ENCODE data around the gene EPB41L5.
"Not testable (repeated sequence)": the region's sequence is repeated elsewhere in the genome, so short reads cannot be mapped to it uniquely, and the experiment has no call there.

Gene EPB41L5

DNA sequence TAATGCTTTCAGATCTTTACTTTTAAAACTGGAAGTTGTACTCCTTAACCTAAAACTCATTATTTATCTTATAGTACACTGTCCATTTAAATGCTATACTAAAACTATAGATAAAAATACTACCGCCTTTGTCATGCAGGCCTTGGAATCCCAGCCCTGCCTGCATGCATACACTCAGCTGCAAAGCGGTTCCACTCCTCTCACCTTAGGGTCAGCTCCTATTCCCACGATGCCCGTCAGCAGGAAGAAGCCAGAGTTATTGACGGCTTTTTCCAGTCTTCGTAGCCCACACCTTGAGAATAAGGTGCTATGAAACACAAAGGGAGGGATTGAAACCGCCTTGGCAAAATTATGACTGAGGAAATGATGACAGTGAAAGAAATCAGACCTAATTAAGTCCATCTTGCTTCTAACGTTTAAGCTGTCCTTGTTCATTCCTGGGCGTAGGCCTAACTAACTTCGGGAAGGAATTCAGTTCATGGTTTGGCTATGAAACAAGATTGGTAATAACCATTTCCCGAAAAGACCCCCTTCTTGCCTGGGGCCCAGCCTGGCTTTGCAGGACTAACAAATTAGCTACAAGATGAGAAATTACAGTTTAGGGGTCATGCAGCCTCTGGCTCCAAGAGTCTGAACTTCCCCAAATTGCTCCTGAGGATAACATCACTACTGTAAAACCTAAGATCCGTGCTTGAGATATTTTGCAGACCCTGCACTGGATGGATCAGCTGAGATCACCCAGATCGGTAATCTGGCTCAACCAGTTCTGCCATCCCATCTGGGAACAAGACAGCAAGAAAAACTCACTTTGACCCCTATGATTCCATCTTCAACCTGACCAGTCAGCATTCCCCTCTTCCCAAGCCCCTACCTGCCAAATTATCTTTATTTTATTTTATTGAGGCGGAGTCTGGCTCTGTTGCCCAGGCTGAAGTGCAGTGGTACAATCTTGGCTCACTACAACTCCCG is 17.1 kb downstream of the EPB41L5 start:
- DNase-seq (ENCODE audit: low read depth in 2 of 2), result no peak

DNA sequence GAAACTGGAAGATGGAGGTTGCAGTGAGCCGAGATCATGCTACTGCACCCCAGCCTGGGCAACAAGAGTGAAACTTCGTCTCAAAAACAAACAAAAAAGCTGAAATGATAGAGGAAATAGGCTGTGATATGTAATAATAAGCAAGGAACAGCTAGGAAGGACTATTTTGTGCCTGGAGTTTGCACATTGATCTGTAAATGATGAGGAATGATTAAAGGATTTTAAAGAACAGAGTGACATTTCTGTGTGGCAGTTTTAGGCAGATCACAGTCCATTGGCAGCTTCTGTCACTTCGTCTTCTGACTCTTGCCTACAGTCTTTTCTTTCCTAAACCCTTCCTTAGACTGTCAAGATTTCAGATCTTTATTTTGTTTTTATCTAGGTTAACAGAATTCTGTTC is 19.4 kb downstream of the EPB41L5 start:
- no peak for DNase-seq (ENCODE audit: low read depth in 2 of 2)

DNA sequence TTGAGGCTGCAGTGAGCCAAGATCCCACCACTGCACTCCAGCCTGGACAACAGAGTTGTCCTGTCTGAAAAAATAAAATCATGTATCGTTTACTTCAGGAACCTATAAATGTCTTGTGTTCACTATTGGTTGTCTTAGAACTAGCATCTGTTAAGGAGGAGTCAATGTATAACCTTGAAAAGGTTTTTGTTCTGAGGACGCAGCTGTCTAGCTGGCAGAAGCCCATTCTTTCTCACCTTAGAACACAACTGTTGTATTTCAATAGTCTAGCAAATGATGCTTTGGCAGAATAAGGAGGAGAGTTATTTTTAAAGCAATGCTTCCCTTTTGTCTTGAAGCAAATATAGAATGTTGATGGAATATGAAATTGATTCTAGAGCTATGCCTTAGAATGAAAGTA is 21.1 kb downstream of the EPB41L5 start:
- DNase-seq (ENCODE audit: low read depth in 2 of 2), result no peak

DNA sequence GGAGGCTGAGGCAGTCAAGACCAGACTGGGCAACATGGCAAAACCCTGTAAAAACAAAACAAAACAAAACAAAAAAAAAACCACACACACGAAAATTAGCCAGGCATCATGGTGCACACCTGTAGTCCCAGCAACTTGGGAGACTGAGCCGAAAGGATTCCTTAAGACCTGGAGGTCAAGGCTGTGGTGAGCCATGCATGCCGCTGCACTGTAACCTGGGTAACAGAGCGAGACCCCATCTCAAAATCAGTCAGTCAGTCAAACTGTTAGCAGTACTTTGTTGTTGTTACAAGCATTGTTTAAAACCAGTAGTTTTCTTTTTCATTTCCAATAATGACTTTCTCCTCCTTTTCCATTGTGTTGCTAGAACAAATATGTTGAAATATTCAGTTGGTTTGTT is 21.7 kb downstream of the EPB41L5 start:
- DNase-seq (ENCODE audit: low read depth in 2 of 2), result no peak

DNA sequence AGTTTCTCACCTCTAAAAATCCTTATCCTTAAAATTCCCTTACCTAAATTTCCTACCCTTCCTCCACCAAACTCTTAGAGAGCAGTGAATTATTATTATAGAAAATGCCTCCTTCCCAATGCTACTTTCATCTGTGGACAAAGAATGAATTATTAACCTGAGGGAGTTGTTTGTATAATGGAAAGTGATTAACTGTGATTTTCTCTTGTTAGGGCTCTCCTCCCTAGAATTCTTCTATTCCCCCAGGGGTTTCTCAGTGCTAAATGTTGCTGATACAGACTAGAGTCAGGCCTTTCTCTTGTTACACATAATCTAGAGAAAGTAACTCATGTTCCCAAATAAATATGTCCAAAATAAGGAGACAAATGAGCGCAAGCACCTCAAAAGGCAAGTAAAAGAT is 23.3 kb downstream of the EPB41L5 start:
- DNase-seq (ENCODE audit: low read depth in 2 of 2), result no peak

DNA sequence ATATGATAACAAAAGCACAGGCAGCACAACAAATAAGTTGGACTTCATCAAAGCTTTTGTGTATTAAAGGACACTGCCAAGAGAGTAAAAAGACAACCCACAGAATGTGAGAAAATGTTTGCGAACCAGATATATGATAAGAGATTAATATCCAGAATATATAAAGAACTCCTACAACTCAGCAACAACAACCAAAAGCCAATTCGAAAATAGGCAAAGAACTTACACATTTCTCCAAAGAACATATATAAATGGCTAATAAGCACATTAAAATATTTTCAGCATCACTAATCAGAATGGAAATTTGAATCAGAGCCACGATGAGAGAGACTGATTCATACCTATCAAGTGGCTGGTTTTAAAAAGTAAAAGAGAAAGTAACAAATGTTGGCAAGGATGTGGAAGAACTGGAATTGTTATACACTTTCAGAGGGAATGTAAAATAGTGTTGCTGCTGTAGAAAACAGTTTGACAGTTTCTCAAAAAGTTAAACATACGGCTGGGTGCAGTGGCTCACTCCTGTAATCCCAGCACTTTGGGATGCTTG is 25.2 kb downstream of the EPB41L5 start:
- no peak for DNase-seq (ENCODE audit: low read depth in 2 of 2)

DNA sequence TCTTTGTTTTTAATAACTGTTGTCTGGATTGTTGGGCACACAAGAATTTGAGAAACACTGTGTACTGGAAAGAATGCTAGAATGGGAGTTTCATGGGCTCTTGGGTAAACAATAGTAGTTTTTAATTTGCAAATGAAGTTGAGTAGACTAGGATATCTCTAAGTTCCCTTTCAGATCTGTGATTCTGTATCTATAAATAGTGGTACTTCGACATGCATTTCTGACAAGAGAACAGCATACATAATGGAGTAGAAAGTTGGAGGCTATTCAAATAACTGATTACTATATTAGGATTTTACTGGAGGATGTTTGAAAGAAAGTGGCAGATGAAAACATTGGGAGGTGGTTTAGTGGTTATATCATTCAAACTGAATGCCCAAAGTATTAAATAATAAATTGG is 29.5 kb downstream of the EPB41L5 start:
- no peak for DNase-seq (ENCODE audit: low read depth in 2 of 2)

DNA sequence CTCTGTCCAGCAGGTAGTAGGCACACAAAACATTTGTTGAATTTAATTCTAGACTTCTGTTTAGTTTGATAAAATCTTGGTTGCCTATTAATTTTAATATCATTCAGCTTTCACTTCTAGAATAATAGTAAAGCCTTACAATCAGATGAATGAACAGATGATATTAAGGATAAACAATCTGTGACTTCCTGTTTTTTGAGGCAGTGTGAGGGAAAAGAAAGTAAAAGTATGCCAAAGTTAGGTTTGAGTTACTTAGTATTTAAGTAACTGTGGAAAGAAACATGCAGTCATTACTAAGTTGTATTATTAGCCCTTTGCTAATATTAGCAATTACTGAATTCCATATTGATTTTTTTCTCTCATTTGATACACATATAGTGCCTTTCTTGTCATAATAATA is 31.5 kb downstream of the EPB41L5 start:
- DNase-seq (ENCODE audit: low read depth in 2 of 2), result no peak

DNA sequence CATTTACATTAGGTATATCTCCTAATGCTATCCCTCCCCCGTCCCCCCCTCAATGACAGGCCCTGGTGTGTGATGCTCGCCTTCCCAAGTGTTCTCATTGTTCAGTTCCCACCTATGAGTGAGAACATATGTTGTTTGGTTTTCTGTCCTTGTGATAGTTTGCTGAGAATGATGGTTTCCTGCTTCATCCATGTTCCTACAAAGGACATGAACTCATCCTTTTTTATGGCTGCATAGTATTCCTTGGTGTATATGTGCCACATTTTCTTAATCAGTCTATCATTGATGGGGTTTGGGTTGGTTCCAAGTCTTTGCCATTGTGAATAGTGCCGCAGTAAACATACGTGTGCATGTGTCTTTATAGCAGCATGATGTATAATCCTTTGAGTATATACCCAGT is 32.9 kb downstream of the EPB41L5 start:
- DNase-seq (ENCODE audit: low read depth in 2 of 2), result not testable (repeated sequence)

DNA sequence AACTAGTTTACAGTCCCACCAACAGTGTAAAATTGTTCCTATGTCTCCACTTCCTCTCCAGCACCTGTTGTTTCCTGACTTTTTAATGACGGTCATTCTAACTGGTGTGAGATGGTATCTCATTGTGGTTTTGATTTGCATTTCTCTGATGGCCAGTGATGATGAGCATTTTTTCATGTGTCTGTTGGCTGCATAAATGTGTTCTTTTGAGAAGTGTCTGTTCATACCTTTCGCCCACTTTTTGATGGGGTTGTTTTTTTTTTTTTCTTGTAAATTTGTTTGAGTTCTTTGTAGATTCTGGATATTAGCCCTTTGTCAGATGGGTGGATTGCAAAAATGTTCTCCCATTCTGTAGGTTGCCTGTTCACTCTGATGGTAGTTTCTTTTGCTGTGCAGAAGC is 33.4 kb downstream of the EPB41L5 start:
- not testable (repeated sequence) for DNase-seq (ENCODE audit: low read depth in 2 of 2)

DNA sequence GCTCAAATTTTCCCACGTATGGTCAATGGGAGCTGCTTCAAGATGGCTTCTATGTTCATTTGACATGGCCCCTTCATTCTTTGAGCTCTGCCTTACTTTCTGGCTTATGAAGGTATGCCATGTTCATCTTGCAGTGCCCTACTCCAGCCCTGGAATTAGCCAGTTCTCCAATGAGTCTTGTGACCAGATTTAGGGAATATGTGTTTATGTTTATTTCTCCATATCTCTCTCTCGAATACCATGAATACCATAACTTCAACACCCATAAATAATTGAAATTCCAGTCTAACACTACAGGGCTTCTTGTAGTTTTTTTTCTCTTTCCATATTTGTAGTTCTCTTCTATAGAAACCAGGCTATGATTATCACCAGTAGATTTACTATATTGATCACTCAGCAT is 39.7 kb downstream of the EPB41L5 start:
- no peak for DNase-seq (ENCODE audit: low read depth in 2 of 2)

DNA sequence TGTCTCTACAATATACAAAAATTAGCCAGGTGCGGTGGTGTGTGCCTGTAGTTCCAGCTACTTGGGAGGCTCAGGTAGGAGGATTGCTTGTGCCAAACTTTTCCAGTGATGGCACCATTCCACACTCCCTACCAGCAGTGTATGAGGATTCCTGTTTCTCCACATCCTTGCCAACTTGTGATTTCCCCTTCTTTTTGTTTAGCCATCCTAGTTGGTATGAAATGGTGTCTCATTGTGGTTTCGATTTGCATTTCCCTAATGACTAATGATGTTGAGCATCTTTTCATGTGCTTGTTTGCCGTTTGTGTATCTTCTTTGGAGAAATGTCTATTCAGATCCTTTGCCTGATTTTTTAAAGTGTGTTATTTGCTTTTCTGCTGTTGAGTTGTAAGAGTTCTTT is 41.0 kb downstream of the EPB41L5 start:
- no peak for DNase-seq (ENCODE audit: low read depth in 2 of 2)

DNA sequence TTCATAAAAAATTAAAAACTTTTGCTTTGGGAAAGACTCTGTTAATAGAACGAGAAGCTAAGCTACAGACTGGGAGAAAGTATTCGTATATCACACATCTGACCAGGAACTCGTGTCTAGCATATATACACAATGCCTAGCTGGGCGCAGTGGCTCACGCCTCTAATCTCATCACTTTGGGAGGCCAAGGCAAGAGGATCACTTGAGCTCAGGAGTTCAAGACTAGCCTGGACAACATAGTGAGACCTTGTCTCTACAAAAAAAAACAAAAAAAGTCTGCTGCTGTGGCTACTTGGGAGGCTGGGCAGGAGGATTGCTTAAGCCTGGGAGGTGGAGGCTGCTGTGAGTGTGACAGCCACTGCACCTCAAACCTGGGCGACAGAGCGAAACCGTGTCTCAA is 46.6 kb downstream of the EPB41L5 start:
- no peak for DNase-seq (ENCODE audit: low read depth in 2 of 2)

DNA sequence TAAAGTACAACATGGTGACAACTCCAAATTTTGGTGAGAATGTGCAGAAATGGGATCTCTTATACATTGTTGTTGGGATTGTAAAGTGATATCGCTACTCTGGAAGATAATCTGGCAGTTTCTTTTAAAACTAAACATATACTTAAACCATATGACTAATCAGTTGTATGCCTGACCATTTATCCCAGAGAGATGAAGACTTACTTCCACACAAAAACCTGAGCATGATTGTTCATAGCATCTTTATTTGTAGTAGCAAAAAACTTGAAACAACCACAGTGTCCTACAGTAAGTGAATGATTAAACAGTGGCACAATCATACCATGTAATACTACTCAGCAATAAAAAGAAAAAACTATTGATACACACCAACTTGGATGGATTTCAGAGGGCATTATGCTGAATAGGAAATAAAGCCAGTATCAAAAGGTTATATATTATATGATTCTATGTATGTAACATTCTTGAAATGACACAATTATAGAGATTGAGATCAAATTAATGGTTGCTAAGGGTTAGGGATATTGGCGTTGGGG is 47.3 kb downstream of the EPB41L5 start:
- DNase-seq (ENCODE audit: low read depth in 2 of 2), result no peak

DNA sequence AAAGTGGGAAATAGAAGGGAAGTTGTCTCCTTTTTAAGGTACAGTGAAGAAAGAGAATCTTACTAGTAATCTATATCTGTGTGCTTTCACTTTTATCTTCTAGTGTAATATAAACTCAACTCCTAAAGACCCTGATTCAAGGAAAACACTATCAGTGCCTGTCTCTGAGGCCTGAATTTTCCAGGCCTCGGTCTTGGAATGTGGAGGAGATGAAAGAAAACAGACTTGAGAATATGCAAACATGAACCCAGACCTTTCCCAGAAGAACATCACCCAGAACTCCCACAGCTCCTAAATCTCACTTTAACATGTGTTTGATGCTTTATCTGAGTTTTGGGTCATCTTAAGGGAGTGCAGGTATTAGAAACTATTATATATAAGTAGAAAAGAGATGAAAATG is 51.8 kb downstream of the EPB41L5 start:
- DNase-seq (ENCODE audit: low read depth in 2 of 2), result no peak

DNA sequence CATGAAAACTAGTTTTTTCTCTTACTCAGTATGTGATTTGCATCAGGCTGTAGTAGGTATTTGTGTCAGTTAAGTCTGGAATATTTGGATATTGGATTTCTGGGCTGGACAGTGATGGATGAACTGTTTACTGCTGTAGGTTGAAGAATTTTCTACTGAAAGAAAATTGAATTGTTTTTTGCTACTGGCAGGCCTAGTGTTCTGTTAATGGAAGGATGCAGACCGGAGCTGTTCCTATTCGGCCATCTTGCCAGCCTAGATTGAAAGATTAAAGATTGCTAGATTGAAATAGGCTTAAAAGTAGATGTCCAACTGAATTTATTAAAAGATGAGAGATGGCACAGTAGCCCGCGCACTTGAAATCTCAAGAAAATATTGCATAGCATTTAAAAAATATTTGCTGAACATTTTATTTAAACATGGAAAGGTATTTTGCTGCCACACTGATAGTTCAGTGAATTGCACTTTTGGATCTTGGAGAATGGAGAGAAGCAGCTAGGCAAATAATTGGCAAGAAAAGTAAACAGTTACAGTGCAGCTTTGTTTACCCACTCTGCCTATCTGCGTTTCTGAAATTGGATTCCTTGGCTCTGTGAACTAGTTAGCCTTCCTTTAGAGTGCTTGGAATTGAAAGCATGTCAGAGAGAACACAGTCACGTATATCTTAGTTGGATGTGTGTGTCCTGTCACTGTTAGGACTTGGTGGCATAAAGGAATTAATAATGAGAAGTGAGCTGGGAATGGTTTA is 54.1 kb downstream of the EPB41L5 start:
- no peak for DNase-seq (ENCODE audit: low read depth in 2 of 2)

DNA sequence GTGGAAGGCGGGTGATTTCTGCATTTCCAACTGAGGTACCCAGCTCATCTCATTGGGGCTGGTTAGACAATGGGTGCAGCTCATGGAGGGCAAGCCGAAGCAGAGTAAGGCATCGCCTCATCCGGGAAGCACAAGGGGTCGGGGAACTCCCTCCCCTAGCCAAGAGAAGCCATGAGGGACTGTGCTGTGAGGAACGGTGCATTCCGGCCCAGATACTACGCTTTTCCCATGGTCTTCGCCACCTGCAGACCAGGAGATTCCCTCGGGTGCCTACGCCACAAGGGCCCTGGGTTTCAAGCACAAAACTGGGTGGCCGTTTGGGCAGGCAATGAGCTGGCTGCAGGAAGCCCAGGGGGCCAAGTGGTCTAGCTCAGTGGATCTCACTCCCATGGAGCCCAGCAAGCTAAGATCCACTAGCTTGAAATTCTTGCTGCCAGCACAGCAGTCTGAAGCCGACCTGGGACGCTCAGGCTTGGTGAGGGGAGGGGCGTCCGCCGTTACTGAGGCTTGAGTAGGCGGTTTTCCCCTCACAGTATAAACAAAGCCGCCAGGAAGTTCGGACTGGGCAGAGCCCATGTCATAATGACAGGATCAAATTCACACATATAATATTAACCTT is 55.3 kb downstream of the EPB41L5 start:
- DNase-seq (ENCODE audit: low read depth in 2 of 2), result not testable (repeated sequence)

DNA sequence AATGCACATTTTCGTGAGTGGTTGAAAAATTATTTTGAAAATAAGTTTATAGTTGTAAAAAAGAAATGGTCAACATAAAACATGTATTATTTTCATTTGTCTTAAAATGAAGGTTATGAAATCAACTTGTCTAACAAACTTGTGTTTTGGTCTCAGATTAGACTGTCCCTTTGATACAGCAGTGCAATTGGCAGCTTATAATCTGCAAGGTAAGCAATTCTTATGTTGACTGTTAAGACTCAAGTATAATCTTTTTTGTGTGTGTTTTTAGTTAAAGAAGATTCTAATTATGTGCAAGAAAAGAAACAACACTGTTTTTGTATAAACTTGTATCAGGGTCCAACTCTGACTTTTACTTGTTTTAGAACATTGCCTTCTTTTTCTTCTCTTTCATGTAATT is 62.7 kb downstream of the EPB41L5 start:
- DNase-seq (ENCODE audit: low read depth in 2 of 2), result no peak

DNA sequence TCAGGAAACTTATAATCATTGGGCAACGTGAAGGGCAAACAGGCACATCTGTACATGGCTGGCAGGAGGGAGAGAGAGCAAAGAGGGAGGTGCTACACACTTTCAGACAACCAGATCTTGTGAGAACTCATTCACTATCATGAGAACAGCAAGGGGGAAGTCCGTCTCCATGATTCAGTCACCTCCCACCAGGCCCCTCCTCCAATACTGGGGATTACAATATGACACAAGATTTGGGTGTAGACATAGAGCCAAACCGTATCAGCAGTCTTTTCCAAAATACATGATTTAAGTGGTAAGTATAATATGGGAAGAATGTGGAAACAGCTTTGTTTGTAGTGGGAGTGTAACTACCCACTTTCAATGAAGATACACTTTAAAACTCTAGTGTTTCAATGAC is 65.0 kb downstream of the EPB41L5 start:
- DNase-seq (ENCODE audit: low read depth in 2 of 2), result no peak

DNA sequence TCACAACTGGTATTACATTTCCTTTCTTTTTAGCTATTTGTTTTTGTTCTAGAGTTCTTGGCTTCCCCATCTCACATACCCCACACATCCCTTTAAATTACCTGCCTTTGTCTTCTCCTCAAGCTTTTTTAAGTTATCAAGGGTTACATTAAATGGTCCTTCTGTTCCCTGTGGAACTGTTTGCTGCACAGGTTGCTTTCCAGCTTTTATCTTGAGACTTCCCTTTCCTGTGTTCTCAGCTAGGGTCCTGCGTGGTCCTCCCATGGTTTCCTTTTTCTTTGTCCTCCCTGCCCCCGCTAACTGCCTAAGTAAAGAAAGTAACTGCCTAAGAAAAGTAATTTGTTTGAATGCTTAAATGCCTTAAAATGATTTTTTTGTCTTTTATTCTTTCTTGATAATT is 66.8 kb downstream of the EPB41L5 start:
- no peak for DNase-seq (ENCODE audit: low read depth in 2 of 2)

DNA sequence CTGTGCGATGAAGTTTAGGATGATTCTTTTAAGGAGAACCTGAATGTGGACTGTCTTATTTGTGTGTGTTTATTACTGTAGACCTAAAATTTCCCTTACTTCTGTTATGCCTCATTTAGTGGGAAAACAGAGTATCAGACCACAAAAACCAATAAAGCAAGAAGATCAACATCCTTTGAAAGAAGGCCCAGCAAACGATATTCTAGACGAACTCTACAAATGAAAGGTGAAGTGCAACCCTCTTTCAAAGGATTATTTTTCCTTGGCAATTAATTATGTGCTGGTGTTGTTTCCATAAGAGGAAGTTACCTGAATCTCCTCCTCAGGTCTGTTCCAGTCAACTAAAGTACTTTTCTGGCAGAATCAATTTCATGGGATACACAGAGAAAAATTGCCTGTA is 78.6 kb downstream of the EPB41L5 start:
- no peak for DNase-seq (ENCODE audit: low read depth in 2 of 2)

DNA sequence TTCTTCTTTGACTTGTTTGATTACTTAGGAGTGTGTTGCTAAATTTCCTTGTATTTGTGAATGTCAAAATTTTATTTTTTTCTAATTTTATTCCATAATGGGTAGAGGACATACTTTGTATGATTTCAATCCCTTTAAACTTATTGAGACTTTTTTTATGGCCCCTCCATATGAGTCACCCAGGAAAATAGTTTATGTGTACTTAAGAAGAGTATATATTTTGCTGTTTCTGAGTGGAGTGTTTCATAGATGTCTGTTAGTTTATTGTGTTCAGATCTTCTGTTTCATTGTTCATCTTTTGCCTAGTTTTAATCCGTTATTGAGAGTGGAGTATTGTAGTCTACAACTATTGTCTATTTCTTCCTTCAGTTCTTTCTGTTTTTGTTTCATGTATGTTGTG is 81.9 kb downstream of the EPB41L5 start:
- no peak for DNase-seq (ENCODE audit: low read depth in 2 of 2)

All from stimulated activated CD8-positive, alpha-beta memory T cell treated with anti-CD3 and anti-CD28 coated beads, Interleukin-2, amount 100 ng/mL, for 1 hour (primary cell).